Neural progenitor cell (in vitro differentiated cells): ENCODE results near the gene ABCC4.

Experiments used
- CTCF ChIP-seq: fragments of 200-600 bp; sonication (generic); IDR thresholded peaks from 2 replicates; pipeline ENCODE4 v1.5.1; 2017; ENCODE audit warnings: antibody characterized with exemption, mild to moderate bottlenecking
- EZH2 ChIP-seq: fragments of 200-600 bp; sonication (generic); IDR thresholded peaks from 2 replicates; pipeline ENCODE4 v1.6.1; 2017; ENCODE audit warnings: antibody characterized with exemption, mild to moderate bottlenecking, moderate library complexity

DNA sequence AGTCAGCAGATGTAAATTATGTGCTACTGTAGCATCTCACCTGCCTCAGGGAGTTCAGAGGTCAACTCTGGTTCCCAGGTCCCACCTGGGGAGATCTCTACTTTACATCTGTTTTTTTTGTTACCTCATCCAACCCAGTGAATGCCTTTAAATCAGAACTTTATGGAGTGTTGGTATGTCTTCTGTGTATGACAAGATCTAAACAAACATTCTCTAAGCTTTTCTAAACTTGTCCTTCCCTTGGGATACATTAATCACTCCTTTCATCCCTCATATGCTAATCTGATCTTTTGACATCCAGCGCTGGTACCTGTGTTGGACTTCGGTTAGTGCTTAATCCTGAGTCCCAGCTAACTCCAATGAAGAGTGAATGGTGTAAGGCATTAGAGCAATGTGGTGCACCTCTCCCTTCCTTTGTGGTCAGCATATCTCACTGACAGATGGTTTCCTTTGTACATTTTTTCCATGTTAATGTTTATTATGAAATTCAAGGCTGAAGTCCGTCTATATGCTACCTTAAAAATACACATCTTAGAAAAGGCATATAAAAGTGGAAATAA is 213.4 kb downstream of the ABCC4 start:
- TF ChIP-seq CTCF, result no peak
- TF ChIP-seq EZH2, result no peak
